T-cell (primary cell): Measurements from ENCODE around the gene BTBD1. TPM values are rescaled to one million over a fixed set of nuclear protein-coding genes. Genes with fewer than 3 reads are reported as not detected.
"Not testable (repeated sequence)": the region's sequence is repeated elsewhere in the genome, so short reads cannot be mapped to it uniquely, and the experiment has no call there.

Experiments used
- ATAC-seq, 4 experiments: fragments of 200-7000 bp in 3 of 4; fragments of 150-1000 bp in 1 of 4; cut with Tn5 transposase; replicated peaks in 1 of 4; 1 replicate in 3 of 4; 2 replicates in 1 of 4; pipeline ENCODE4 v1.10.0; 2021; ENCODE audit warnings: moderate library complexity in 3 of 4, mild to moderate bottlenecking in 2 of 4, moderate number of reproducible peaks in 1 of 4
- CTCF ChIA-PET, 2 donors: fragments of 300-600 bp; sonication (Branson Sonifier 250); formaldehyde crosslinking; loops; one replicate each; lab custom pipeline; 2022; ENCODE audit warnings: antibody characterized with exemption in 2 of 2; lab: Charles Lee
- POLR2A ChIA-PET, 2 donors: fragments of 300-600 bp; sonication (Branson Sonifier 250); formaldehyde crosslinking; loops; one replicate each; lab custom pipeline; 2022; ENCODE audit warnings: antibody characterized with exemption in 2 of 2; lab: Charles Lee
- DNase-seq, 35 experiments: peaks; one replicate each; pipeline versions ENCODE4 v3.0.0 to v3.0.0-alpha.2; 2013 to 2023
- H3K27ac ChIP-seq: one replicate; pipeline ENCODE4 v1.5.1; 2013; ENCODE audit warnings: low read length
- H3K27me3 ChIP-seq, 2 experiments: replicated peaks in 1 of 2; 1 replicate in 1 of 2; 2 replicates in 1 of 2; pipeline versions ENCODE4 v1.6.1 to v1.7.0; 2013; ENCODE audit warnings: low read length in 1 of 2, mixed read lengths in 1 of 2; ENCODE audit not compliant: control insufficient read depth in 2 of 2, insufficient read depth in 2 of 2; ENCODE audit errors: extremely low read depth in 1 of 2
- H3K36me3 ChIP-seq, 2 donors: 1 replicate in 1 of 2; 2 replicates in 1 of 2; pipeline versions ENCODE4 v1.6.1 to v1.7.0; 2013; ENCODE audit warnings: low read length in 1 of 2; ENCODE audit not compliant: control insufficient read depth in 2 of 2, insufficient read depth in 1 of 2; ENCODE audit errors: extremely low read depth in 1 of 2
- H3K4me1 ChIP-seq, 2 experiments: 1 replicate in 1 of 2; 2 replicates in 1 of 2; pipeline versions ENCODE4 v1.6.1 to v1.7.0; 2013; ENCODE audit warnings: low read length in 2 of 2, mixed read lengths in 1 of 2; ENCODE audit not compliant: insufficient read depth in 2 of 2, control insufficient read depth in 1 of 2; ENCODE audit errors: extremely low read depth in 1 of 2
- H3K4me3 ChIP-seq, 2 donors: 1 replicate in 1 of 2; 2 replicates in 1 of 2; pipeline versions ENCODE4 v1.5.1 to v1.7.0; 2013; ENCODE audit warnings: mild to moderate bottlenecking in 2 of 2, low read length in 1 of 2, moderate library complexity in 1 of 2; ENCODE audit not compliant: control insufficient read depth in 1 of 2; ENCODE audit errors: extremely low read depth in 1 of 2
- H3K9me3 ChIP-seq: 2 replicates; pipeline ENCODE4 v1.7.0; 2013
- H3K27ac Mint-ChIP-seq, 2 donors: one replicate each; pipeline ENCODE4 v1.8.0; 2020 to 2021; ENCODE audit warnings: mild to moderate bottlenecking in 2 of 2, mixed read lengths in 2 of 2
- H3K27me3 Mint-ChIP-seq, 2 donors: one replicate each; pipeline ENCODE4 v1.8.0; 2021 to 2022; ENCODE audit warnings: mixed read lengths in 2 of 2
- H3K36me3 Mint-ChIP-seq: one replicate; pipeline ENCODE4 v1.8.0; 2021; ENCODE audit warnings: mixed read lengths
- H3K4me1 Mint-ChIP-seq, 3 donors: one replicate each; pipeline ENCODE4 v1.8.0; 2020 to 2022; ENCODE audit warnings: mixed read lengths in 3 of 3, mild to moderate bottlenecking in 1 of 3
- H3K4me3 Mint-ChIP-seq, 3 donors: one replicate each; pipeline ENCODE4 v1.8.0; 2020 to 2022; ENCODE audit warnings: mild to moderate bottlenecking in 3 of 3, mixed read lengths in 3 of 3, moderate library complexity in 3 of 3
- H3K9me3 Mint-ChIP-seq, 3 donors: one replicate each; pipeline ENCODE4 v1.8.0; 2020 to 2022; ENCODE audit warnings: mixed read lengths in 3 of 3
- WGBS: methylation state at CpG from one replicate; pipeline ENCODE4 v1.1.5; 2013; ENCODE audit warnings: missing lambda C conversion rate; ENCODE audit not compliant: insufficient coverage; 5-methylcytosine and 5-hydroxymethylcytosine counted together
- total RNA-seq, 35 experiments: library from RNA in 6 of 35; stranded (reverse) in 6 of 35; fragments of 120-200 nt in 1 of 35; gene quantifications; one replicate each; pipeline versions ENCODE4 v1.2.1 to v1.2.4 and lab custom pipeline; 2013 to 2026

Gene BTBD1
- total RNA-seq, 5 donors from 2014 or later (not counting 1 experiment from before 2014, with no cell fraction given), result 34.8 to 38.4 (median 36.2) TPM

- ChIA-PET CTCF (interaction anchor here in 1 of 2 donors (0.6 kb wide), 1 partner anchor 86 kb away, joined by 8 read pairs; no protein-coding TSS in a partner anchor), POLR2A (no interaction called here)
- Mint-ChIP-seq H3K27ac (no peak overlapping the region), H3K4me1 (peaks cover 0 to 6% (median 5%) of the 10 kb centered on the region in 3 donors), H3K4me3 (no peak overlapping the region), H3K36me3 (no peaks in the 10 kb centered on the region), H3K27me3 (peaks cover 8 to 10% of the 10 kb centered on the region in 2 donors), H3K9me3 (no peaks in the 10 kb centered on the region)
- no CpG with 5 or more reads among the region's 2 CpGs for WGBS
- Histone ChIP-seq H3K27ac (no peak overlapping the region), H3K27me3 (peaks cover 0 to 8% of the 10 kb centered on the region in 2 experiments), H3K9me3 (no peaks in the 10 kb centered on the region), H3K4me1 (no peaks in the 10 kb centered on the region), H3K4me3 (no peak overlapping the region), H3K36me3 (no peaks in the 10 kb centered on the region)
- DNase-seq (no peak), ATAC-seq (no peak)
Observed at GRCh38 chr15:83088876-83089275, 21.8 kb upstream of the BTBD1 start.

- no peaks in the 10 kb centered on the region for H3K9me3 Mint-ChIP-seq
- ChIA-PET CTCF (no interaction called here), POLR2A (interaction anchor here (0.7 kb wide), 2 partner anchors 28 to 34 kb away, joined by 3 to 5 read pairs; no protein-coding TSS in a partner anchor)
- no CpG with 5 or more reads among the region's 2 CpGs for WGBS
- Histone ChIP-seq H3K4me1 (no peaks in the 10 kb centered on the region), H3K9me3 (no peaks in the 10 kb centered on the region), H3K36me3 (no peaks in the 10 kb centered on the region), H3K27ac (no peak overlapping the region), H3K27me3 (peaks cover 0 to 11% of the 10 kb centered on the region in 2 experiments), H3K4me3 (no peak overlapping the region)
- no peak overlapping the region for H3K27ac Mint-ChIP-seq
- H3K36me3 Mint-ChIP-seq, result no peaks in the 10 kb centered on the region
- no peak overlapping the region for H3K4me3 Mint-ChIP-seq
- peaks cover 0 to 6% (median 5%) of the 10 kb centered on the region in 3 donors for H3K4me1 Mint-ChIP-seq
- DNase-seq (no peak), ATAC-seq (no peak)
- peaks cover 10 to 12% of the 10 kb centered on the region in 2 donors for H3K27me3 Mint-ChIP-seq
Observed at GRCh38 chr15:83087576-83087975, 20.5 kb upstream of the BTBD1 start.

- H3K27ac Mint-ChIP-seq, H3K4me3 Mint-ChIP-seq, CTCF ChIA-PET, H3K36me3 ChIP-seq, H3K27ac ChIP-seq, POLR2A ChIA-PET, H3K4me1 Mint-ChIP-seq, ATAC-seq, H3K36me3 Mint-ChIP-seq, H3K9me3 Mint-ChIP-seq, H3K9me3 ChIP-seq, H3K4me1 ChIP-seq, DNase-seq, H3K4me3 ChIP-seq: not testable (repeated sequence)
- H3K27me3 ChIP-seq, result peaks cover 0 to 12% of the 10 kb centered on the region in 2 experiments
- 93% methylated on average over 2 of the region's 8 CpGs for WGBS
- H3K27me3 Mint-ChIP-seq, result peaks cover 9 to 11% of the 10 kb centered on the region in 2 donors
Observed at GRCh38 chr15:83085864-83086552, 19.0 kb upstream of the BTBD1 start.

GRCh38 chr15:83085461-83085860, 18.4 kb upstream of the BTBD1 start:
- H3K27ac Mint-ChIP-seq, H3K4me1 Mint-ChIP-seq, H3K27ac ChIP-seq, H3K4me3 ChIP-seq, H3K4me1 ChIP-seq, DNase-seq, H3K36me3 ChIP-seq, H3K9me3 ChIP-seq, CTCF ChIA-PET, POLR2A ChIA-PET, H3K9me3 Mint-ChIP-seq, H3K36me3 Mint-ChIP-seq, H3K4me3 Mint-ChIP-seq, ATAC-seq: not testable (repeated sequence)
- H3K27me3 ChIP-seq, result peaks cover 0 to 13% of the 10 kb centered on the region in 2 experiments
- peaks cover 9 to 11% of the 10 kb centered on the region in 2 donors for H3K27me3 Mint-ChIP-seq
- whole genome bisulfite sequencing, result no CpG with 5 or more reads among the region's 3 CpGs

GRCh38 chr15:83082730-83083386, 15.8 kb upstream of the BTBD1 start:
- no peaks in the 10 kb centered on the region for H3K9me3 Mint-ChIP-seq
- H3K36me3 Mint-ChIP-seq, result no peaks in the 10 kb centered on the region
- no peaks in the 10 kb centered on the region for H3K4me1 ChIP-seq
- no peak for ATAC-seq
- H3K4me1 Mint-ChIP-seq, result peaks cover 0 to 3% (median 2%) of the 10 kb centered on the region in 3 donors
- DNase-seq, result no peak
- ChIA-PET CTCF (no interaction called here), POLR2A (no interaction called here)
- H3K27ac ChIP-seq, result no peak overlapping the region
- H3K9me3 ChIP-seq, result no peaks in the 10 kb centered on the region
- H3K27me3 ChIP-seq, result peaks cover 0 to 19% of the 10 kb centered on the region in 2 experiments
- H3K27ac Mint-ChIP-seq, result no peak overlapping the region
- H3K27me3 Mint-ChIP-seq, result peaks cover 22 to 27% of the 10 kb centered on the region in 2 donors
- no peak overlapping the region for H3K4me3 Mint-ChIP-seq
- H3K4me3 ChIP-seq, result no peak overlapping the region
- H3K36me3 ChIP-seq, result no peaks in the 10 kb centered on the region
- WGBS, result 60% methylated on average over 2 of the region's 5 CpGs

GRCh38 chr15:83081256-83082014, 14.4 kb upstream of the BTBD1 start:
- 72% methylated on average over 2 of the region's 5 CpGs for WGBS
- Mint-ChIP-seq H3K27ac (no peak overlapping the region), H3K36me3 (no peaks in the 10 kb centered on the region), H3K9me3 (no peaks in the 10 kb centered on the region), H3K27me3 (peaks cover 25 to 33% of the 10 kb centered on the region in 2 donors), H3K4me1 (peaks cover 0 to 3% (median 2%) of the 10 kb centered on the region in 3 donors), H3K4me3 (no peak overlapping the region)
- Histone ChIP-seq H3K4me1 (no peaks in the 10 kb centered on the region), H3K27ac (no peak overlapping the region), H3K4me3 (no peak overlapping the region), H3K27me3 (peaks cover 0 to 19% of the 10 kb centered on the region in 2 experiments), H3K9me3 (no peaks in the 10 kb centered on the region), H3K36me3 (no peaks in the 10 kb centered on the region)
- DNase-seq, result no peak
- CTCF ChIA-PET, result no interaction called here
- no peak for ATAC-seq
- POLR2A ChIA-PET, result no interaction called here
